CD4-positive, alpha-beta T cell treated with Interleukin-12 subunit alpha and Interleukin-12 subunit beta, for 1 hour (primary cell): ENCODE measurements around the gene CFDP1.
"Not testable (repeated sequence)": the region's sequence is repeated elsewhere in the genome, so short reads cannot be mapped to it uniquely, and the experiment has no call there.

ENCODE experiments used
- DNase-seq: peaks from one replicate; pipeline ENCODE4 v3.0.0-alpha.2; 2020

Gene CFDP1

GRCh38 chr16:75286389-75286788 lies 146.9 kb downstream of the CFDP1 start:
- DNase-seq, result no peak

- DNase-seq, result no peak
Measured at GRCh38 chr16:75282466-75283281, 150.6 kb downstream of the CFDP1 start.

GRCh38 chr16:75281826-75282225 lies 151.5 kb downstream of the CFDP1 start:
- no peak for DNase-seq

- not testable (repeated sequence) for DNase-seq
Measured at GRCh38 chr16:75281009-75281408, 152.3 kb downstream of the CFDP1 start.

GRCh38 chr16:75280331-75280804 lies 152.9 kb downstream of the CFDP1 start:
- no peak for DNase-seq

GRCh38 chr16:75279305-75279704 lies 154.0 kb downstream of the CFDP1 start:
- no peak for DNase-seq

GRCh38 chr16:75273054-75273925 lies 160.0 kb downstream of the CFDP1 start:
- no peak for DNase-seq

GRCh38 chr16:75272629-75273028 lies 160.7 kb downstream of the CFDP1 start:
- DNase-seq, result not testable (repeated sequence)

GRCh38 chr16:75272097-75272551 lies 161.2 kb downstream of the CFDP1 start:
- no peak for DNase-seq

GRCh38 chr16:75271441-75272096 lies 161.7 kb downstream of the CFDP1 start:
- DNase-seq, result no peak

GRCh38 chr16:75269358-75269757 lies 163.9 kb downstream of the CFDP1 start:
- DNase-seq, result not testable (repeated sequence)

GRCh38 chr16:75267631-75268264 lies 165.6 kb downstream of the CFDP1 start:
- no peak for DNase-seq

- DNase-seq, result no peak
Measured at GRCh38 chr16:75266738-75267630, 166.3 kb downstream of the CFDP1 start.

GRCh38 chr16:75265911-75266701 lies 167.2 kb downstream of the CFDP1 start:
- DNase-seq, result no peak

GRCh38 chr16:75264999-75265910 lies 168.0 kb downstream of the CFDP1 start:
- DNase-seq, result no peak

GRCh38 chr16:75264457-75264998 lies 168.8 kb downstream of the CFDP1 start:
- no peak for DNase-seq

- DNase-seq, result no peak
Measured at GRCh38 chr16:75263963-75264445, 169.3 kb downstream of the CFDP1 start.

- DNase-seq, result no peak
Measured at GRCh38 chr16:75263291-75263962, 169.9 kb downstream of the CFDP1 start.

GRCh38 chr16:75262800-75263127 lies 170.5 kb downstream of the CFDP1 start:
- no peak for DNase-seq
